ENCODE results near the gene FAM76B. TPM values are rescaled to one million over a fixed set of nuclear protein-coding genes. Genes with fewer than 3 reads are reported as not detected.

Gene FAM76B
- total RNA-seq, 1 donor from 2014 or later, result 33.9 TPM

DNA sequence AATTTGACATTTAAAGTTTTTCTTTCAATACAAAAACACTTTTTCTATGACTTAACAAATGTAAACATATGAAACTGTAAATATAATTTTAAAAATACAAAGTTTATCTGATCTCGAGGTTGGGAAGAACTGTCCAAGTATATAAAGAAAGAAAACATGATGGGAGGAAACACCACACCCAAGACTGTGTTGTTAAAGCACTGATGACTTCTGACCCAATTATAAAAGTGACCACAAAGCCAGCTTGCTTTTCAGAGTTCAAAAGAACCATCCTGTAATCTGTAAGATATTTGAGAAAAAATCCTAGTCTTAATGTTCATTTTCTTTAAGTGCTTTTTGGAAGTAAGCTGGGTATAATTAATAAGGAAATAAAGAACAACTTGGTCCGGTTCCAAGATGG, 16.3 kb upstream of the FAM76B start:
- no peak for DNase-seq
- Mint-ChIP-seq H3K36me3 (ENCODE audit: unreplicated experiment) (peaks cover 32% of the 10 kb centered on the region), H3K9me3 (ENCODE audit: unreplicated experiment) (peaks cover 2% of the 10 kb centered on the region), H3K4me3 (ENCODE audit: unreplicated experiment) (no peak overlapping the region), H3K4me1 (ENCODE audit: low read depth, unreplicated experiment) (no peaks in the 10 kb centered on the region), H3K27me3 (ENCODE audit: unreplicated experiment) (no peaks in the 10 kb centered on the region), H3K27ac (ENCODE audit: unreplicated experiment) (no peak overlapping the region)
- TF ChIP-seq, protein P1, sequence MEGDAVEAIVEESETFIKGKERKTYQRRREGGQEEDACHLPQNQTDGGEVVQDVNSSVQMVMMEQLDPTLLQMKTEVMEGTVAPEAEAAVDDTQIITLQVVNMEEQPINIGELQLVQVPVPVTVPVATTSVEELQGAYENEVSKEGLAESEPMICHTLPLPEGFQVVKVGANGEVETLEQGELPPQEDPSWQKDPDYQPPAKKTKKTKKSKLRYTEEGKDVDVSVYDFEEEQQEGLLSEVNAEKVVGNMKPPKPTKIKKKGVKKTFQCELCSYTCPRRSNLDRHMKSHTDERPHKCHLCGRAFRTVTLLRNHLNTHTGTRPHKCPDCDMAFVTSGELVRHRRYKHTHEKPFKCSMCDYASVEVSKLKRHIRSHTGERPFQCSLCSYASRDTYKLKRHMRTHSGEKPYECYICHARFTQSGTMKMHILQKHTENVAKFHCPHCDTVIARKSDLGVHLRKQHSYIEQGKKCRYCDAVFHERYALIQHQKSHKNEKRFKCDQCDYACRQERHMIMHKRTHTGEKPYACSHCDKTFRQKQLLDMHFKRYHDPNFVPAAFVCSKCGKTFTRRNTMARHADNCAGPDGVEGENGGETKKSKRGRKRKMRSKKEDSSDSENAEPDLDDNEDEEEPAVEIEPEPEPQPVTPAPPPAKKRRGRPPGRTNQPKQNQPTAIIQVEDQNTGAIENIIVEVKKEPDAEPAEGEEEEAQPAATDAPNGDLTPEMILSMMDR (IDR thresholded peaks at IDR 0.05; ENCODE audit: partially characterized antibody, unreplicated experiment), result no peak

DNA sequence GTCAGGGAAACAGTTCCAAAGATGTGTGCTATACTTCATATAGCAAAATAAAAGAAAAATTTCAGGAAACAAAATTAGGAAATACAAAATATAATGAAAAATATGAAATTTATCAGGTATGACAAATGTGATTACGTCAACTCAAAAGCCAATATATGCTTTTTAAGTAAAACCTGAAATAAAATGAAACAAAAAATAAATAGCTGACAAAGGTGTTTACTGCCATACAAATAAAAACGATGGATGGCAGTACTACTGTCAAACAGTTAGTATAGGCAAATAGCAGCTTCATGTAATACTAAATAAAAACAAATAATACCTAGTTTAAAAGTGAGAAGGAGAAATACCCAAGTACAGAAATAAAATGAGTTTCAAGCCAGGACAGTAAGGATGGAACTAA, 14.4 kb upstream of the FAM76B start:
- peaks cover 2% of the 10 kb centered on the region for H3K9me3 Mint-ChIP-seq (ENCODE audit: unreplicated experiment)
- H3K4me3 Mint-ChIP-seq (ENCODE audit: unreplicated experiment), result no peak overlapping the region
- H3K4me1 Mint-ChIP-seq (ENCODE audit: low read depth, unreplicated experiment), result no peaks in the 10 kb centered on the region
- TF ChIP-seq, protein P1 (IDR thresholded peaks at IDR 0.05; ENCODE audit: partially characterized antibody, unreplicated experiment), result no peak
- no peaks in the 10 kb centered on the region for H3K27me3 Mint-ChIP-seq (ENCODE audit: unreplicated experiment)
- peaks cover 19% of the 10 kb centered on the region for H3K36me3 Mint-ChIP-seq (ENCODE audit: unreplicated experiment)
- no peak for DNase-seq
- no peak overlapping the region for H3K27ac Mint-ChIP-seq (ENCODE audit: unreplicated experiment)

DNA sequence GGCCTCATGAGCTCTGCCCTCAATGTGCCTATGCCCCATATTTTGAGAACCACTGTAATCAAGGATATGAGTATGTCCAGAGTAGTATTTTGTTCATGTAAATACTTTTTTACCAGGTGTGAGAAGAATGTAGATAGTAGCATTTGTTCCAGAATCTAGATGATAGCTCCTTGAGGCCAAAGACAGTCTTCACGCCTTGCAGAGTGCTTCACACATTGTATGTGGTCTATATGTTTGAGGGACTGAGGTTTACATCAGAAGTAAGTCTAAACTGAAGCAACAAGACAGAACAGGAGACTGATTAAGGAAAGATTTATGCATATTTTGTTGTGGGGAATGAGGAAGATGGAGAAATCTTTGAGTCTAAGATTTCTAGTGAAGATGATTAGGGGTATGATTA, 13.2 kb upstream of the FAM76B start:
- Mint-ChIP-seq H3K9me3 (ENCODE audit: unreplicated experiment) (no peaks in the 10 kb centered on the region), H3K4me3 (ENCODE audit: unreplicated experiment) (no peak overlapping the region), H3K27me3 (ENCODE audit: unreplicated experiment) (no peaks in the 10 kb centered on the region), H3K27ac (ENCODE audit: unreplicated experiment) (no peak overlapping the region), H3K36me3 (ENCODE audit: unreplicated experiment) (peaks cover 7% of the 10 kb centered on the region), H3K4me1 (ENCODE audit: low read depth, unreplicated experiment) (no peaks in the 10 kb centered on the region)
- DNase-seq, result no peak
- TF ChIP-seq, protein P1 (IDR thresholded peaks at IDR 0.05; ENCODE audit: partially characterized antibody, unreplicated experiment), result no peak

DNA sequence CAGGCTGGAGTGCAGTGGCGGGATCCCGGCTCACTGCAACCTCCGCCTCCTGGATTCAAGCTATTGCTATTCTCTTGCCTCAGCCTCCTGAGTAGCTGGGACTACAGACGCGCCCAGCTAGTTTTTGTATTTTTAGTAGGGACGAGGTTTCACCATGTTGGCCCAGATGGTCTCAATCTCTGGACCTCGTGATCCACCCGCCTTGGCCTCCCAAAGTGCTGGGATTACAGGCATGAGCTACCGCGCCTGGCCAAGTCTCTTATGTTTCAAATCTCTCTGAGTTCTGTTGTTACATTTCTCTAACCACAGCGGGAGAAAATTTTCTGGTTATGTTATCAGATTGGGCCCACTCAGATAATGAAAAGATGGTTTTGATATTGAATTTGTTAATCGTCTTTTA, 10.9 kb upstream of the FAM76B start:
- H3K36me3 Mint-ChIP-seq (ENCODE audit: unreplicated experiment), result no peaks in the 10 kb centered on the region
- no peaks in the 10 kb centered on the region for H3K9me3 Mint-ChIP-seq (ENCODE audit: unreplicated experiment)
- DNase-seq, result no peak
- no peaks in the 10 kb centered on the region for H3K4me1 Mint-ChIP-seq (ENCODE audit: low read depth, unreplicated experiment)
- no peak overlapping the region for H3K27ac Mint-ChIP-seq (ENCODE audit: unreplicated experiment)
- TF ChIP-seq, protein P1 (IDR thresholded peaks at IDR 0.05; ENCODE audit: partially characterized antibody, unreplicated experiment), result no peak
- no peaks in the 10 kb centered on the region for H3K27me3 Mint-ChIP-seq (ENCODE audit: unreplicated experiment)
- no peak overlapping the region for H3K4me3 Mint-ChIP-seq (ENCODE audit: unreplicated experiment)

DNA sequence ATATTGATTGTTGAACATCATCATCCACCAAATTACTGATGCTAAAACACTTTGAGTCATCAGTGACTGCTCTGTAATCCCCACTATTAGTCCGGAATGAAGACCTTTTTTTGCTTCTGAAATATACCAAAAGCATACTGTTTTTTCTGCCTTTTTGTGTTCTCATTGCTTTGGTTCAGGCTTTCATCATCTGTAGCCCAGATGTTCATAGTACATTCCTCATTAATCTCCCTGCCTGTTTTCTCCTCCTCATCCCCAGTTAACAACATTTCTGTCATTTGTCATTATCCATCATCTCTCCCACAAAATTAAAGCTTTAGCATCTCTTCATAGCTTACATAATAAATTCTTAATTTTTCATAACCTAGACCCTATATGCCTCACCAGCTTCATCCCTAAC, 10.0 kb upstream of the FAM76B start:
- Mint-ChIP-seq H3K36me3 (ENCODE audit: unreplicated experiment) (no peaks in the 10 kb centered on the region), H3K27ac (ENCODE audit: unreplicated experiment) (peak overlapping the region; percentile 0), H3K4me1 (ENCODE audit: low read depth, unreplicated experiment) (peaks cover 5% of the 10 kb centered on the region), H3K9me3 (ENCODE audit: unreplicated experiment) (no peaks in the 10 kb centered on the region), H3K4me3 (ENCODE audit: unreplicated experiment) (no peak overlapping the region), H3K27me3 (ENCODE audit: unreplicated experiment) (no peaks in the 10 kb centered on the region)
- DNase-seq, result no peak
- TF ChIP-seq, protein P1 (IDR thresholded peaks at IDR 0.05; ENCODE audit: partially characterized antibody, unreplicated experiment), result no peak
